IMR-90 (cell line): ENCODE data around the gene KCNQ1. TPM values are rescaled to one million over a fixed set of nuclear protein-coding genes. Genes with fewer than 3 reads are reported as not detected.

ENCODE experiments used
- ATAC-seq: fragments of 200-7000 bp; cut with Tn5 transposase; 2 replicates; pipeline ENCODE4 v1.9.1; 2020; ENCODE audit warnings: low read depth, mild to moderate bottlenecking, moderate library complexity
- BruUV-seq: library from RNA; stranded (reverse); fragments of 400-500 nt; replicated peaks from 2 replicates; lab custom pipeline; 2021; lab: Mats Ljungman, UMichigan
- CTCF ChIA-PET: fragments of 300-600 bp; formaldehyde crosslinking; extraction: SDS; loops from one replicate; lab custom pipeline; 2021; ENCODE audit warnings: antibody characterized with exemption; lab: Yijun Ruan, JAX
- POLR2A ChIA-PET: fragments of 300-600 bp; sonication (Branson Sonifier 250); formaldehyde crosslinking; loops from one replicate; lab custom pipeline; 2022; ENCODE audit warnings: antibody characterized with exemption; ENCODE audit not compliant: unreplicated experiment; lab: Charles Lee
- DNase-seq: peaks from one replicate; pipeline ENCODE4 v3.0.0; 2013
- H2AFZ ChIP-seq: replicated peaks from 2 replicates; pipeline ENCODE3; 2013; ENCODE audit warnings: low read length, mild to moderate bottlenecking; ENCODE audit not compliant: poor library complexity
- H2AK5ac ChIP-seq: 2 replicates; pipeline ENCODE4 v1.6.1; 2013; ENCODE audit warnings: low read depth, low read length, inconsistent platforms
- H2AK9ac ChIP-seq: replicated peaks from 2 replicates; pipeline ENCODE3; 2013; ENCODE audit warnings: mild to moderate bottlenecking, low read depth, low read length, moderate library complexity; ENCODE audit not compliant: poor library complexity
- H2BK120ac ChIP-seq: 2 replicates; pipeline ENCODE4 v1.6.1; 2013; ENCODE audit warnings: low read depth, low read length, inconsistent platforms
- H2BK15ac ChIP-seq: 3 replicates; pipeline ENCODE4 v1.6.1; 2013; ENCODE audit warnings: low read depth, low read length, inconsistent platforms
- H2BK20ac ChIP-seq: 2 replicates; pipeline ENCODE4 v1.6.1; 2013; ENCODE audit warnings: low read depth, mild to moderate bottlenecking, inconsistent platforms, low read length, moderate library complexity
- H2BK5ac ChIP-seq: 2 replicates; pipeline ENCODE4 v1.6.1; 2013; ENCODE audit warnings: mild to moderate bottlenecking, low read depth, low read length, inconsistent platforms; ENCODE audit not compliant: poor library complexity, severe bottlenecking
- H3K14ac ChIP-seq: replicated peaks from 2 replicates; pipeline ENCODE4 v1.6.1; 2013; ENCODE audit warnings: low read depth, low read length, inconsistent platforms
- H3K18ac ChIP-seq: 2 replicates; pipeline ENCODE4 v1.6.1; 2013; ENCODE audit warnings: low read depth, low read length, control low read depth
- H3K23ac ChIP-seq: 2 replicates; pipeline ENCODE4 v1.6.1; 2013; ENCODE audit warnings: low read depth, low read length, inconsistent platforms
- H3K27ac ChIP-seq: 2 replicates; pipeline ENCODE4 v1.5.1; 2013; ENCODE audit warnings: mild to moderate bottlenecking, control low read depth, low read length; ENCODE audit not compliant: insufficient read depth
- H3K27me3 ChIP-seq: 2 replicates; pipeline ENCODE4 v1.6.1; 2013; ENCODE audit warnings: low read length; ENCODE audit not compliant: control insufficient read depth, insufficient read depth
- H3K36me3 ChIP-seq: 2 replicates; pipeline ENCODE4 v1.6.1; 2013; ENCODE audit warnings: low read length, mixed read lengths; ENCODE audit not compliant: control insufficient read depth, insufficient read depth
- H3K4ac ChIP-seq: 2 replicates; pipeline ENCODE4 v1.6.1; 2013; ENCODE audit warnings: low read depth, low read length, inconsistent platforms
- H3K4me1 ChIP-seq: 2 replicates; pipeline ENCODE4 v1.6.1; 2013; ENCODE audit warnings: low read length, mixed read lengths; ENCODE audit not compliant: control insufficient read depth, insufficient read depth
- H3K4me2 ChIP-seq: 2 replicates; pipeline ENCODE4 v1.6.1; 2013; ENCODE audit warnings: low read depth, mild to moderate bottlenecking, control low read depth, low read length, moderate library complexity
- H3K4me3 ChIP-seq: 2 replicates; pipeline ENCODE4 v1.5.1; 2013; ENCODE audit warnings: low read depth, mild to moderate bottlenecking, control low read depth, low read length, moderate library complexity; ENCODE audit not compliant: insufficient read depth
- H3K56ac ChIP-seq: 2 replicates; pipeline ENCODE4 v1.6.1; 2013; ENCODE audit warnings: low read length, inconsistent platforms; ENCODE audit not compliant: insufficient read depth; ENCODE audit errors: extremely low read depth
- H3K79me1 ChIP-seq, 2 experiments: 2 replicates each; pipeline ENCODE4 v1.6.1; 2013; ENCODE audit warnings: low read length in 2 of 2, inconsistent platforms in 1 of 2, low read depth in 1 of 2
- H3K9ac ChIP-seq: 2 replicates; pipeline ENCODE4 v1.6.1; 2013; ENCODE audit warnings: low read depth, low read length, control low read depth
- H3K9me1 ChIP-seq: 2 replicates; pipeline ENCODE4 v1.6.1; 2013; ENCODE audit warnings: low read length, inconsistent platforms; ENCODE audit not compliant: insufficient read depth
- H3K9me3 ChIP-seq: 2 replicates; pipeline ENCODE4 v1.6.1; 2013; ENCODE audit warnings: low read length; ENCODE audit not compliant: control insufficient read depth, insufficient read depth
- H4K20me1 ChIP-seq: 2 replicates; pipeline ENCODE4 v1.6.1; 2013; ENCODE audit warnings: low read length, inconsistent platforms; ENCODE audit not compliant: insufficient read depth
- H4K5ac ChIP-seq: 2 replicates; pipeline ENCODE4 v1.6.1; 2013; ENCODE audit warnings: mild to moderate bottlenecking, low read depth, low read length, control low read depth
- H4K8ac ChIP-seq, 2 experiments: 2 replicates each; pipeline ENCODE4 v1.6.1; 2013; ENCODE audit warnings: low read depth in 2 of 2, low read length in 2 of 2, control low read depth in 1 of 2, inconsistent platforms in 1 of 2
- H4K91ac ChIP-seq: 2 replicates; pipeline ENCODE4 v1.6.1; 2013; ENCODE audit warnings: low read depth, low read length, inconsistent platforms; ENCODE audit not compliant: insufficient read depth
- BHLHE40 ChIP-seq: fragments of 150-350 bp; IDR thresholded peaks from 2 replicates; pipeline ENCODE4 v1.6.1; 2016; ENCODE audit warnings: mild to moderate bottlenecking, low read depth, low read length
- CHD1 ChIP-seq: IDR thresholded peaks from 2 replicates; pipeline ENCODE4 v1.6.1; 2012; ENCODE audit warnings: low read depth, low read length, improper control_type of control experiment
- MAFK ChIP-seq: IDR thresholded peaks from 2 replicates; pipeline ENCODE4 v1.6.1; 2012; ENCODE audit warnings: low read depth, low read length, improper control_type of control experiment
- MAZ ChIP-seq: IDR thresholded peaks from 2 replicates; pipeline ENCODE4 v1.6.1; 2012; ENCODE audit warnings: low read depth, mild to moderate bottlenecking, low read length, improper control_type of control experiment, moderate library complexity, borderline replicate concordance
- POLR2A ChIP-seq: IDR thresholded peaks from 2 replicates; pipeline ENCODE4 v1.6.1; 2012; ENCODE audit warnings: mild to moderate bottlenecking, low read depth, low read length
- RAD21 ChIP-seq: IDR thresholded peaks from 2 replicates; pipeline ENCODE4 v1.6.1; 2012; ENCODE audit warnings: low read length, improper control_type of control experiment
- RFX5 ChIP-seq: IDR thresholded peaks from 2 replicates; pipeline ENCODE4 v1.8.0; 2012; ENCODE audit warnings: low read depth, mild to moderate bottlenecking, low read length, moderate library complexity
- WGBS, 2 experiments: methylation state at CpG; one replicate each; pipeline versions ENCODE4 v1.1.5 to v1.1.7; 2013; ENCODE audit warnings: missing lambda C conversion rate in 2 of 2; ENCODE audit not compliant: insufficient read length in 1 of 2; ENCODE audit errors: extremely low coverage in 2 of 2; 5-methylcytosine and 5-hydroxymethylcytosine counted together
- dilution Hi-C: fragments of 300-500 bp; cut with HindIII; formaldehyde crosslinking; loops from one replicate; pipeline ENCODE4 v1.14.3; 2018; ENCODE audit warnings: low sequenced_read_pairs; ENCODE audit not compliant: unreplicated experiment
- in situ Hi-C: fragments of 300-500 bp; cut with MboI; formaldehyde crosslinking; loops from 3 replicates; pipeline ENCODE4 v1.14.3; 2019; ENCODE audit warnings: low sequenced_read_pairs, inconsistent platforms, mixed read lengths
- intact Hi-C: fragments of 100-400 bp; cut with micrococcal nuclease; formaldehyde crosslinking; loops from 2 replicates; pipeline ENCODE4 v1.10.0; 2022
- polyA plus RNA-seq, 3 experiments: library from polyadenylated mRNA; depleted of rRNA; stranded (reverse); fragments of >200 nt; gene quantifications; 2 replicates each; pipeline ENCODE4 v1.2.3, GENCODE V29; 2012; ENCODE audit warnings: low replicate concordance in 1 of 3
- total RNA-seq: library from RNA; depleted of rRNA; stranded (reverse); fragments of >200 nt; gene quantifications from 2 replicates; pipeline ENCODE4 v1.2.3, GENCODE V29; 2012
- TF ChIP-seq, protein P1 (sequence below): conservative IDR thresholded peaks from 2 replicates; pipeline ENCODE4 v1.5.1; 2012; ENCODE audit warnings: mild to moderate bottlenecking, low read depth, low read length, improper control_type of control experiment

The KCNQ1 gene
- total and polyA plus RNA-seq, 2 of the 4 experiments (the other 2 are of a cell fraction), result 0.07 TPM; not detected in 1

DNA sequence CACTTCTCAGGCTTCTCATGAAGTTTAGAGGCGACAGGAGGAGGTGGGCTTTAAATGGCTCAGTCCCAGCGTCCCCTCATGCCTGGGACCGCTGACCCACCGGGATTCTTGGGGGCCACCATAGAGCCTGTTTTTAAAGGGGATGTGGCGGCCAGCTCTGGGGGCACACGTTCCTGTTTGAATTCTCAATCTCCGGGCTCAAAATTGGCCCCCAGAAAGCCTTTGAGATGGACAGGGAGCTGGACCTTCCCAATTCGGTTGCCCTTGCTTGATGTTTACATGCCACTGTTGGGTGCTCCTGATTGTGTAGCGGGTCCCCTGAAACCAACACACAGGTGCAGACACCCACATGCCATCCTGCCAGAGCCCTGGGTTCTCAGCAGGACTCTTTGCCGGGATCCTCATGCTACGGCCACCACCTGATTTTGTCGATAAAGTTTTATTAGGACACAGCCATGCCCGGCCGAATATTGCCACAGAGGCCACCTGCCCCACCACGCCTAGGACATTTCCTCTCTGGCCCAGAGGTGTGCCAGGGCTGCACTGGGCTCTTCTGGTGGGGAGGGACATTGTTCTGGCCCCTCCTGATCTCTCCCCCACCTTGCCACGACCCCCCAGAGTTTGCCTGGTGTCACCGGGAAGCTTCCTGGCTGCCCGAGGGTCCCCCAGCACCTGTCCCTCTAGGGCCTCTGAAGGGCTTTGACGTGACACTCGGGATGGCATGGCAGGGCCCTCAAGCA, 71.6 kb downstream of the KCNQ1 start:
- H4K20me1 ChIP-seq, result no peaks in the 10 kb centered on the region
- H3K18ac ChIP-seq, result no peak overlapping the region
- no peak overlapping the region for H3K9ac ChIP-seq
- no peak overlapping the region for H4K5ac ChIP-seq
- 72% methylated on average over 6 of the region's 20 CpGs; no CpG with 5 or more reads in 1 of the 2 experiments for WGBS, 2 experiments
- no peak overlapping the region for H3K4me2 ChIP-seq
- no peak overlapping the region for H4K8ac ChIP-seq
- no peaks in the 10 kb centered on the region for H3K9me3 ChIP-seq
- H3K4me3 ChIP-seq, result no peak overlapping the region
- DNase-seq (no peak), ATAC-seq (no peak)
- no peak overlapping the region for H3K14ac ChIP-seq
- H2AFZ ChIP-seq, result no peak overlapping the region
- H3K27ac ChIP-seq, result no peak overlapping the region
- ChIA-PET CTCF (no interaction called here), POLR2A (no interaction called here)
- no peak overlapping the region for H2AK9ac ChIP-seq
- H3K4me1 ChIP-seq, result no peaks in the 10 kb centered on the region
- in situ Hi-C loops (loop anchor here (10.0 kb wide), 1 partner anchor 82 kb away; no protein-coding TSS in a partner anchor), dilution Hi-C loops (no loop called here), intact Hi-C loops (no loop called here)
- no peak overlapping the region for H3K56ac ChIP-seq
- H3K36me3 ChIP-seq, result no peaks in the 10 kb centered on the region
- H2BK15ac ChIP-seq, result no peak overlapping the region
- no peak overlapping the region for H3K4ac ChIP-seq
- no TSS peak for BruUV-seq
- H2AK5ac ChIP-seq, result no peak overlapping the region
- no peak overlapping the region for H3K23ac ChIP-seq
- TF ChIP-seq POLR2A (no peak), CHD1 (no peak), MAZ (no peak), RAD21 (no peak), MAFK (no peak), RFX5 (no peak), BHLHE40 (no peak)
- TF ChIP-seq, protein P1, sequence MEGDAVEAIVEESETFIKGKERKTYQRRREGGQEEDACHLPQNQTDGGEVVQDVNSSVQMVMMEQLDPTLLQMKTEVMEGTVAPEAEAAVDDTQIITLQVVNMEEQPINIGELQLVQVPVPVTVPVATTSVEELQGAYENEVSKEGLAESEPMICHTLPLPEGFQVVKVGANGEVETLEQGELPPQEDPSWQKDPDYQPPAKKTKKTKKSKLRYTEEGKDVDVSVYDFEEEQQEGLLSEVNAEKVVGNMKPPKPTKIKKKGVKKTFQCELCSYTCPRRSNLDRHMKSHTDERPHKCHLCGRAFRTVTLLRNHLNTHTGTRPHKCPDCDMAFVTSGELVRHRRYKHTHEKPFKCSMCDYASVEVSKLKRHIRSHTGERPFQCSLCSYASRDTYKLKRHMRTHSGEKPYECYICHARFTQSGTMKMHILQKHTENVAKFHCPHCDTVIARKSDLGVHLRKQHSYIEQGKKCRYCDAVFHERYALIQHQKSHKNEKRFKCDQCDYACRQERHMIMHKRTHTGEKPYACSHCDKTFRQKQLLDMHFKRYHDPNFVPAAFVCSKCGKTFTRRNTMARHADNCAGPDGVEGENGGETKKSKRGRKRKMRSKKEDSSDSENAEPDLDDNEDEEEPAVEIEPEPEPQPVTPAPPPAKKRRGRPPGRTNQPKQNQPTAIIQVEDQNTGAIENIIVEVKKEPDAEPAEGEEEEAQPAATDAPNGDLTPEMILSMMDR, result no peak
- no peak overlapping the region for H2BK20ac ChIP-seq
- no peak overlapping the region for H2BK5ac ChIP-seq
- no peaks in the 10 kb centered on the region for H3K9me1 ChIP-seq
- no peaks in the 10 kb centered on the region for H3K79me1 ChIP-seq
- H3K27me3 ChIP-seq, result peaks cover 41% of the 10 kb centered on the region
- no peak overlapping the region for H4K91ac ChIP-seq
- H2BK120ac ChIP-seq, result no peak overlapping the region
